Spleen (tissue), 11 donors: ENCODE measurements around the gene EHBP1L1. TPM values are rescaled to one million over a fixed set of nuclear protein-coding genes. Genes with fewer than 3 reads are reported as not detected.

Source experiments
- DNase-seq: peaks from one replicate; pipeline ENCODE4 v3.0.0-alpha.2; 2020
- H3K27ac ChIP-seq, 8 donors: fragments of 200-600 bp; sonication (generic) in 7 of 8; 1 replicate in 4 of 8; 2 replicates in 4 of 8; pipeline versions ENCODE4 v1.5.0 to v1.8.0; 2016 to 2021; ENCODE audit warnings: inconsistent platforms in 4 of 8, mild to moderate bottlenecking in 4 of 8, moderate library complexity in 1 of 8
- H3K27me3 ChIP-seq, 7 donors: fragments of 200-600 bp; sonication (generic) in 6 of 7; replicated peaks in 1 of 7; 1 replicate in 4 of 7; 2 replicates in 3 of 7; pipeline versions ENCODE4 v1.5.0 to v1.8.0; 2016 to 2021; ENCODE audit warnings: inconsistent platforms in 3 of 7, mild to moderate bottlenecking in 1 of 7
- H3K36me3 ChIP-seq, 6 donors: fragments of 200-600 bp; sonication (generic) in 5 of 6; 1 replicate in 4 of 6; 2 replicates in 2 of 6; pipeline versions ENCODE4 v1.5.0 to v1.8.0; 2016 to 2021; ENCODE audit warnings: inconsistent platforms in 2 of 6
- H3K4me1 ChIP-seq, 6 donors: fragments of 200-600 bp; sonication (generic) in 5 of 6; 1 replicate in 3 of 6; 2 replicates in 3 of 6; pipeline versions ENCODE4 v1.5.0 to v1.8.0; 2016 to 2021; ENCODE audit warnings: inconsistent platforms in 3 of 6
- H3K4me3 ChIP-seq, 8 donors: fragments of 200-600 bp; sonication (generic) in 7 of 8; 1 replicate in 4 of 8; 2 replicates in 4 of 8; pipeline versions ENCODE4 v1.5.0 to v1.8.0; 2016 to 2021; ENCODE audit warnings: inconsistent platforms in 4 of 8, mild to moderate bottlenecking in 4 of 8, moderate library complexity in 2 of 8
- H3K9me3 ChIP-seq, 8 donors: fragments of 200-600 bp; sonication (generic) in 7 of 8; 1 replicate in 4 of 8; 2 replicates in 4 of 8; pipeline versions ENCODE4 v1.5.0 to v1.8.0; 2016 to 2021; ENCODE audit warnings: inconsistent platforms in 4 of 8
- CTCF ChIP-seq, 11 experiments: fragments of 200-600 bp in 7 of 11; fragments of 450-650 bp in 4 of 11; sonication (generic) in 4 of 11; IDR thresholded peaks in 8 of 11; conservative IDR thresholded peaks in 3 of 11; 1 replicate in 7 of 11; 2 replicates in 4 of 11; pipeline versions ENCODE4 v1.4.0 to v1.8.0; 2016 to 2021; ENCODE audit warnings: antibody characterized with exemption in 11 of 11, inconsistent platforms in 4 of 11, mild to moderate bottlenecking in 1 of 11
- POLR2A ChIP-seq, 3 donors: fragments of 450-650 bp; IDR thresholded peaks; one replicate each; pipeline ENCODE4 v1.5.1; 2017; ENCODE audit warnings: antibody characterized with exemption in 3 of 3, mild to moderate bottlenecking in 1 of 3
- POLR2AphosphoS5 ChIP-seq, 3 donors: sonication (generic); formaldehyde crosslinking; IDR thresholded peaks; one replicate each; pipeline ENCODE4 v1.5.1; 2017; ENCODE audit warnings: antibody characterized with exemption in 3 of 3
- WGBS, 5 donors: extraction: QIAGEN DNeasy Blood & Tissue Kit in 3 of 5; methylation state at CpG; one replicate each; pipeline versions ENCODE4 v1.1.5 to v1.1.7; 2013 to 2018; 5-methylcytosine and 5-hydroxymethylcytosine counted together
- intact Hi-C: fragments of 100-400 bp; cut with DNase I; formaldehyde crosslinking; loops from one replicate; pipeline ENCODE4 v1.15.0; 2023; ENCODE audit warnings: low total_unique reads
- polyA plus RNA-seq, 3 donors: library from polyadenylated mRNA; stranded (reverse); fragments of 200-250 nt; gene quantifications; one replicate each; pipeline ENCODE4 v1.2.1, GENCODE V29; 2013
- total RNA-seq, 7 donors: library from RNA; depleted of rRNA in 3 of 7; stranded (reverse); fragments of >200 nt in 3 of 7; fragmentation: NEBNext Ultra II Directional in 4 of 7; extraction: Animal tissue kit (Norgen Biotek cat#: 25700) in 4 of 7; gene quantifications; one replicate each; pipeline versions ENCODE4 v1.1.0 to v1.2.1, GENCODE V29; 2016 to 2021
- donor health status: healthy with polysubstance abuse.
- donor health status: DM: no; HTN: no; CAD: no; lungs with moderate emphysema.
- donor health status: DM: no; HTN: no; CAD: no.
- donor health status: Bipolar disorder and iron deficiency.
- donor health status: healthy.
- donor health status: DM: no; HTN: no; CAD: no.
- donor health status: DM: yes; HTN: yes; CAD: no.

EHBP1L1 gene
- total and polyA plus RNA-seq, 10 donors, result 44.3 to 365 (median 215) TPM

- DNase-seq, result no peak
- H3K27me3 ChIP-seq, result no peaks in the 10 kb centered on the region
- no peaks in the 10 kb centered on the region for H3K9me3 ChIP-seq
- 84 to 93% (median 92%) methylated on average over 37 of the region's 37 CpGs for WGBS, 5 donors
- peaks cover 49 to 81% (median 67%) of the 10 kb centered on the region in 6 donors for H3K4me1 ChIP-seq
- H3K36me3 ChIP-seq, result peaks cover 0 to 97% (median 78%) of the 10 kb centered on the region in 6 donors
- peak overlapping the region in 4 of 8 donors; percentile 7 to 48 (median 12) for H3K4me3 ChIP-seq
- peak overlapping the region in 4 of 8 donors; percentile 17 to 79 (median 40) for H3K27ac ChIP-seq
- peak in 1 of 3 donors; percentile 17 for TF ChIP-seq POLR2AphosphoS5 (IDR thresholded peaks at IDR 0.05)
- TF ChIP-seq POLR2A (IDR thresholded peaks at IDR 0.05), result no peak
- no peak for TF ChIP-seq CTCF (IDR thresholded peaks at IDR 0.05 in 8 of 11, conservative IDR thresholded peaks at IDR 0.05 in 3 of 11)
- intact Hi-C loops, result no loop called here
These were observed 32.0 kb downstream of the EHBP1L1 start for GRCh38 chr11:65607614-65608426.

- 60 to 78% (median 71%) methylated on average over 3 of the region's 3 CpGs for WGBS, 5 donors
- H3K4me1 ChIP-seq, result peaks cover 54 to 81% (median 70%) of the 10 kb centered on the region in 6 donors
- H3K9me3 ChIP-seq, result no peaks in the 10 kb centered on the region
- H3K36me3 ChIP-seq, result peaks cover 0 to 87% (median 65%) of the 10 kb centered on the region in 6 donors
- intact Hi-C loops, result no loop called here
- no peaks in the 10 kb centered on the region for H3K27me3 ChIP-seq
- peak overlapping the region in 1 of 8 donors; percentile 95 for H3K4me3 ChIP-seq
- peak overlapping the region in 5 of 8 donors; percentile 20 to 99 (median 98) for H3K27ac ChIP-seq
- DNase-seq, result no peak
- TF ChIP-seq POLR2A (IDR thresholded peaks at IDR 0.05), result no peak
- TF ChIP-seq CTCF (IDR thresholded peaks at IDR 0.05 in 8 of 11, conservative IDR thresholded peaks at IDR 0.05 in 3 of 11), result no peak
- no peak for TF ChIP-seq POLR2AphosphoS5 (IDR thresholded peaks at IDR 0.05)
These were observed 33.4 kb downstream of the EHBP1L1 start for GRCh38 chr11:65609229-65609628.

- H3K9me3 ChIP-seq, result no peaks in the 10 kb centered on the region
- H3K27me3 ChIP-seq, result no peaks in the 10 kb centered on the region
- DNase-seq, result no peak
- 73 to 86% (median 84%) methylated on average over 5 of the region's 5 CpGs for WGBS, 5 donors
- peak overlapping the region in 2 of 8 donors; percentile 14 to 95 for H3K4me3 ChIP-seq
- TF ChIP-seq POLR2AphosphoS5 (IDR thresholded peaks at IDR 0.05) (peak in 1 of 3 donors; percentile 34), POLR2A (IDR thresholded peaks at IDR 0.05) (no peak), CTCF (IDR thresholded peaks at IDR 0.05 in 8 of 11, conservative IDR thresholded peaks at IDR 0.05 in 3 of 11) (no peak)
- H3K27ac ChIP-seq, result peak overlapping the region in 6 of 8 donors; percentile 20 to 99 (median 98)
- peaks cover 0 to 83% (median 61%) of the 10 kb centered on the region in 6 donors for H3K36me3 ChIP-seq
- H3K4me1 ChIP-seq, result peaks cover 54 to 81% (median 70%) of the 10 kb centered on the region in 6 donors
- intact Hi-C loops, result no loop called here
These were observed 33.8 kb downstream of the EHBP1L1 start for GRCh38 chr11:65609665-65610064.

- H3K27me3 ChIP-seq, result no peaks in the 10 kb centered on the region
- peaks cover 54 to 81% (median 70%) of the 10 kb centered on the region in 6 donors for H3K4me1 ChIP-seq
- no peak for DNase-seq
- H3K4me3 ChIP-seq, result peak overlapping the region; percentile 21 to 97 (median 95)
- 48 to 67% (median 62%) methylated on average over 5 to 6 of the region's 6 CpGs for WGBS, 5 donors
- peak overlapping the region; percentile 68 to 99 (median 97) for H3K27ac ChIP-seq
- no peaks in the 10 kb centered on the region for H3K9me3 ChIP-seq
- H3K36me3 ChIP-seq, result peaks cover 0 to 75% (median 53%) of the 10 kb centered on the region in 6 donors
- TF ChIP-seq CTCF (IDR thresholded peaks at IDR 0.05 in 8 of 11, conservative IDR thresholded peaks at IDR 0.05 in 3 of 11) (no peak), POLR2A (IDR thresholded peaks at IDR 0.05) (no peak), POLR2AphosphoS5 (IDR thresholded peaks at IDR 0.05) (no peak)
- intact Hi-C loops, result no loop called here
These were observed 34.6 kb downstream of the EHBP1L1 start for GRCh38 chr11:65610404-65610803.
